ENCODE results near the gene CDC42. TPM values are rescaled to one million over a fixed set of nuclear protein-coding genes. Genes with fewer than 3 reads are reported as not detected.
A peak's percentile ranks its signal among the peaks of the same experiment; 100 is the strongest.

The CDC42 gene
- total and polyA plus RNA-seq, 2 of the 13 experiments (the other 11 are each of a cell fraction or from before 2014, with no cell fraction given), result 138 to 237 TPM

DNA sequence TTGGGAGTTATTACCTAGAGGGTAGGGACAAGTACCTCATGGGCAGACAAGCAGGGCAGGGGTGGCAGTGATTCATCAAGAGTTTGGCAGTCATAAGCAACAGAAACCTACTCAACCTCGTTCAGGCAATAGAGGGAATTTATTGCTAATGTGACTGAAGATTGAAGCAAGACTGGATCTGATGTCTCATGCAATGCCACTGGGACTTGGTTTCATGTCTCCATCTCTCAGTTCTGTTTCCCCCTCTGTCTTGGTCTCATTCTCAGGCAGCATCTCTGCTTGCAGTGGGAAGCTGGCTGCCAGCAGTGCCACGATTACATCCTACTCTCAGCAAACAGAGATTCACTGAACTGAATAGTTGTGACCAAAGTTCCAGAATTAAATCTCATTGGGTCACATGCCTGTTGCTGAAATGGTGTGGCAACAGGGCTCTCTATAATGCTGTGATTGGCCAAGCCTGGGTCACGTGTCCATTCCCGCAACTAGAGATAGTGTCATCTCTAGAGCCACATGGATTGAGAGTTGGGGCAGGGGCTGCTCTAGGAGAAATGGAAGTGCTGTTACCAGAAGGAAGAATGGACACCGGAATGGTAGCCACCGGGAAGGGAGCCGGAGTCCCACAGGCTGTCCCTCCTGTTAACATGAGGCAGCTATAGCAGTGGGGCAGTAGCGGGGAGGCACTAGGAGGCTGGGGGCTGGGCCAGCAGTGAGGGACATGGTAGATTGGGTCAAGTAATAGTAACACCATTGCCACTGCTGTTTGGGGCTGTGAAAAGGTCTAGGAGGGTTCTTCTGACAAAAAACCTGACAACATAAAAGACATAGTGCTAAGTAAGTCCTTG is 3.9 kb upstream of the CDC42 start (continued):
- TF ChIP-seq, protein P1, sequence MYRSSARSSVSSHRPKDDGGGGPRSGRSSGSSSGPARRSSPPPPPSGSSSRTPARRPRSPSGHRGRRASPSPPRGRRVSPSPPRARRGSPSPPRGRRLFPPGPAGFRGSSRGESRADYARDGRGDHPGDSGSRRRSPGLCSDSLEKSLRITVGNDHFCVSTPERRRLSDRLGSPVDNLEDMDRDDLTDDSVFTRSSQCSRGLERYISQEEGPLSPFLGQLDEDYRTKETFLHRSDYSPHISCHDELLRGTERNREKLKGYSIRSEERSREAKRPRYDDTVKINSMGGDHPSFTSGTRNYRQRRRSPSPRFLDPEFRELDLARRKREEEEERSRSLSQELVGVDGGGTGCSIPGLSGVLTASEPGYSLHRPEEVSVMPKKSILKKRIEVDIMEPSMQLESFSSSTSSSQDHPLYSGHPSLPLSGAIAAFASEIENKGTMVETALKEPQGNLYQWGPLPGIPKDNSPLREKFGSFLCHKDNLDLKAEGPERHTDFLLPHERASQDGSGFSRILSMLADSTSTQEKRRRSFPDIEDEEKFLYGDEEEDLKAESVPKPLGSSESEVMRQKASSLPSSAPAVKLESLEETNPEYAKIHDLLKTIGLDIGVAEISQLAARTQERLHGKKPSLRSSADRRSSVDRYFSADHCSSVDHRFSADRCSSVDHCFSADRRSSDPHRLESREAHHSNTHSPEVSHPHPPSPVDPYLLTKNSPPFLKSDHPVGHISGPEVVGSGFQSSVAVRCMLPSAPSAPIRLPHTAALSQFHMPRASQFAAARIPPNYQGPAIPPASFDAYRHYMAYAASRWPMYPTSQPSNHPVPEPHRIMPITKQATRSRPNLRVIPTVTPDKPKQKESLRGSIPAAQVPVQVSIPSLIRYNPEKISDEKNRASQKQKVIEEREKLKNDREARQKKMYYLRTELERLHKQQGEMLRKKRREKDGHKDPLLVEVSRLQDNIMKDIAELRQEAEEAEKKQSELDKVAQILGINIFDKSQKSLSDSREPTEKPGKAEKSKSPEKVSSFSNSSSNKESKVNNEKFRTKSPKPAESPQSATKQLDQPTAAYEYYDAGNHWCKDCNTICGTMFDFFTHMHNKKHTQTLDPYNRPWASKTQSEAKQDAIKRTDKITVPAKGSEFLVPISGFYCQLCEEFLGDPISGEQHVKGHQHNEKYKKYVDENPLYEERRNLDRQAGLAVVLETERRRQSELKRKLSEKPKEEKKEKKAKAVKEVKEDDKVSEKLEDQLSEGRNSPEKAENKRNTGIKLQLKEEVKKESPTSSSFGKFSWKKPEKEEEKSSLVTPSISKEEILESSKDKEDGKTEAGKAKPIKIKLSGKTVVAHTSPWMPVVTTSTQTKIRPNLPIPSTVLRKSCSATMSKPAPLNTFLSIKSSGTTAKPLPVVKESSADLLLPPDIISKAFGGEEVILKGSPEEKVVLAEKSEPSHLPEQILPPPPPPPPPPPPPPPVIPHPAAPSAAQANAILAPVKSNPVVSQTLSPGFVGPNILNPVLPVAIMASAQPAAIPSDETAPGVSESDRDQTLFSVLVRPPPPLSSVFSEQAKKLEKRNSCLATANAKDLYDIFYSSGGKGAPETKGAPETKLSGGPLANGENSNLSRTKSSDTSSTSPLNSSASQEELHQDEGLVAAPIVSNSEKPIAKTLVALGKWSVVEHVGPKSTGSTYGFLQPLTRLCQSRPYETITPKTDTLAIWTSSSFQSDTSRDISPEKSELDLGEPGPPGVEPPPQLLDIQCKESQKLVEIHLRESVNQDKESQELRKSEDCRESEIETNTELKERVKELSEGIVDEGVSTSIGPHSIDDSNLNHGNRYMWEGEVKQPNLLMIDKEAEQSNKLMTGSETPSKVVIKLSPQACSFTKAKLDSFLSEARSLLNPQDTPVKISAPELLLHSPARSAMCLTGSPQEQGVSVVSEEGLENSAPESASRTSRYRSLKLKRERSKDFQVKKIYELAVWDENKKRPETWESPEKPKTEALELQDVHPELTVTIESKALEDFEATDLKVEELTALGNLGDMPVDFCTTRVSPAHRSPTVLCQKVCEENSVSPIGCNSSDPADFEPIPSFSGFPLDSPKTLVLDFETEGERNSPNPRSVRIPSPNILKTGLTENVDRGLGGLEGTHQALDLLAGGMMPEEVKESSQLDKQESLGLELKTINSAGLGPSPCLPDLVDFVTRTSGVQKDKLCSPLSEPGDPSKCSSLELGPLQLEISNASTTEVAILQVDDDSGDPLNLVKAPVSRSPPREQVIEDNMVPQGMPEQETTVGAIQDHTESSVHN (CRISPR knock-in tag; IDR thresholded peaks at IDR 0.05), result no peak
- TF ChIP-seq ELF1 (CRISPR knock-in tag; IDR thresholded peaks at IDR 0.05) (no peak), NCOA1 (CRISPR knock-in tag; IDR thresholded peaks at IDR 0.05) (no peak), DNMT1 (CRISPR knock-in tag; IDR thresholded peaks at IDR 0.05) (no peak), BHLHE40 (IDR thresholded peaks at IDR 0.05; ENCODE audit: low read length) (0 out of 2 replicates have a peak, but pooled peaks have one; percentile 57), DMAP1 (CRISPR knock-in tag; IDR thresholded peaks at IDR 0.05) (no peak), ZNF33B (CRISPR knock-in tag; IDR thresholded peaks at IDR 0.05) (no peak), HOXA5 (CRISPR knock-in tag; IDR thresholded peaks at IDR 0.05) (no peak), ZNF234 (CRISPR knock-in tag; conservative IDR thresholded peaks at IDR 0.05) (no peak), IRX3 (CRISPR knock-in tag; IDR thresholded peaks at IDR 0.05; ENCODE audit: borderline replicate concordance, low read depth) (no peak), ZNF607 (CRISPR knock-in tag; IDR thresholded peaks at IDR 0.05; ENCODE audit: borderline replicate concordance) (no peak), RFXAP (CRISPR knock-in tag; IDR thresholded peaks at IDR 0.05; ENCODE audit: borderline replicate concordance) (peak; percentile 40; the same call in 1 of the 2 replicates), ZMYM2 (CRISPR knock-in tag; IDR thresholded peaks at IDR 0.05) (no peak), GATAD2A (CRISPR knock-in tag; IDR thresholded peaks at IDR 0.05) (peak; percentile 40; the same call in 1 of the 2 replicates), SALL1 (CRISPR knock-in tag; IDR thresholded peaks at IDR 0.05) (no peak), RBM22 (optimal IDR thresholded peaks at IDR 0.05; ENCODE audit: low read length) (no peak)
- TF ChIP-seq, protein P2, sequence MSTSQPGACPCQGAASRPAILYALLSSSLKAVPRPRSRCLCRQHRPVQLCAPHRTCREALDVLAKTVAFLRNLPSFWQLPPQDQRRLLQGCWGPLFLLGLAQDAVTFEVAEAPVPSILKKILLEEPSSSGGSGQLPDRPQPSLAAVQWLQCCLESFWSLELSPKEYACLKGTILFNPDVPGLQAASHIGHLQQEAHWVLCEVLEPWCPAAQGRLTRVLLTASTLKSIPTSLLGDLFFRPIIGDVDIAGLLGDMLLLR (CRISPR knock-in tag; IDR thresholded peaks at IDR 0.05), result no peak
- TF ChIP-seq, protein P3, sequence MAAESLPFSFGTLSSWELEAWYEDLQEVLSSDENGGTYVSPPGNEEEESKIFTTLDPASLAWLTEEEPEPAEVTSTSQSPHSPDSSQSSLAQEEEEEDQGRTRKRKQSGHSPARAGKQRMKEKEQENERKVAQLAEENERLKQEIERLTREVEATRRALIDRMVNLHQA (CRISPR knock-in tag; IDR thresholded peaks at IDR 0.05), result no peak
- TF ChIP-seq, protein P4, sequence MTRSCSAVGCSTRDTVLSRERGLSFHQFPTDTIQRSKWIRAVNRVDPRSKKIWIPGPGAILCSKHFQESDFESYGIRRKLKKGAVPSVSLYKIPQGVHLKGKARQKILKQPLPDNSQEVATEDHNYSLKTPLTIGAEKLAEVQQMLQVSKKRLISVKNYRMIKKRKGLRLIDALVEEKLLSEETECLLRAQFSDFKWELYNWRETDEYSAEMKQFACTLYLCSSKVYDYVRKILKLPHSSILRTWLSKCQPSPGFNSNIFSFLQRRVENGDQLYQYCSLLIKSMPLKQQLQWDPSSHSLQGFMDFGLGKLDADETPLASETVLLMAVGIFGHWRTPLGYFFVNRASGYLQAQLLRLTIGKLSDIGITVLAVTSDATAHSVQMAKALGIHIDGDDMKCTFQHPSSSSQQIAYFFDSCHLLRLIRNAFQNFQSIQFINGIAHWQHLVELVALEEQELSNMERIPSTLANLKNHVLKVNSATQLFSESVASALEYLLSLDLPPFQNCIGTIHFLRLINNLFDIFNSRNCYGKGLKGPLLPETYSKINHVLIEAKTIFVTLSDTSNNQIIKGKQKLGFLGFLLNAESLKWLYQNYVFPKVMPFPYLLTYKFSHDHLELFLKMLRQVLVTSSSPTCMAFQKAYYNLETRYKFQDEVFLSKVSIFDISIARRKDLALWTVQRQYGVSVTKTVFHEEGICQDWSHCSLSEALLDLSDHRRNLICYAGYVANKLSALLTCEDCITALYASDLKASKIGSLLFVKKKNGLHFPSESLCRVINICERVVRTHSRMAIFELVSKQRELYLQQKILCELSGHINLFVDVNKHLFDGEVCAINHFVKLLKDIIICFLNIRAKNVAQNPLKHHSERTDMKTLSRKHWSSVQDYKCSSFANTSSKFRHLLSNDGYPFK (CRISPR knock-in tag; IDR thresholded peaks at IDR 0.05; ENCODE audit: borderline replicate concordance), result no peak

Measured in HepG2 (cell line).